HFFc6 (cell line): Measurements from ENCODE around the gene MAP7D3. TPM values are rescaled to one million over a fixed set of nuclear protein-coding genes. Genes with fewer than 3 reads are reported as not detected.

Source experiments
- DNase-seq: peaks from one replicate; pipeline ENCODE4 v3.0.0-alpha.2; 2018
- H3K27ac Mint-ChIP-seq: 2 replicates; pipeline ENCODE4 v1.8.0; 2020; ENCODE audit warnings: mild to moderate bottlenecking, mixed read lengths
- H3K27me3 Mint-ChIP-seq: 2 replicates; pipeline ENCODE4 v1.8.0; 2021; ENCODE audit warnings: mild to moderate bottlenecking, moderate library complexity, mixed read lengths; ENCODE audit not compliant: insufficient read depth
- H3K36me3 Mint-ChIP-seq: 2 replicates; pipeline ENCODE4 v1.8.0; 2021; ENCODE audit warnings: low read depth, mixed read lengths
- H3K4me1 Mint-ChIP-seq: 2 replicates; pipeline ENCODE4 v1.8.0; 2020; ENCODE audit warnings: low read depth, mixed read lengths
- H3K4me3 Mint-ChIP-seq: 2 replicates; pipeline ENCODE4 v1.8.0; 2020; ENCODE audit warnings: mild to moderate bottlenecking, moderate library complexity, mixed read lengths
- H3K9me3 Mint-ChIP-seq: 2 replicates; pipeline ENCODE4 v1.8.0; 2020; ENCODE audit warnings: mild to moderate bottlenecking, mixed read lengths
- total RNA-seq, 6 experiments: library from RNA; stranded (reverse); fragmentation: NEBNext Ultra II Directional; extraction: Animal tissue kit (Norgen Biotek cat#: 25700); gene quantifications; 2 replicates in 1 of 6; 3 replicates in 5 of 6; pipeline ENCODE4 v1.2.3, GENCODE V29; 2021
- TF ChIP-seq, protein P1 (sequence below): fragments of 200-600 bp; sonication (generic); IDR thresholded peaks from 2 replicates; pipeline ENCODE4 v1.5.0; 2021; ENCODE audit warnings: antibody characterized with exemption, mild to moderate bottlenecking

The MAP7D3 gene
- total RNA-seq, 6 experiments from 2014 or later = 26.9 to 30.5 (median 28.7) TPM

DNA sequence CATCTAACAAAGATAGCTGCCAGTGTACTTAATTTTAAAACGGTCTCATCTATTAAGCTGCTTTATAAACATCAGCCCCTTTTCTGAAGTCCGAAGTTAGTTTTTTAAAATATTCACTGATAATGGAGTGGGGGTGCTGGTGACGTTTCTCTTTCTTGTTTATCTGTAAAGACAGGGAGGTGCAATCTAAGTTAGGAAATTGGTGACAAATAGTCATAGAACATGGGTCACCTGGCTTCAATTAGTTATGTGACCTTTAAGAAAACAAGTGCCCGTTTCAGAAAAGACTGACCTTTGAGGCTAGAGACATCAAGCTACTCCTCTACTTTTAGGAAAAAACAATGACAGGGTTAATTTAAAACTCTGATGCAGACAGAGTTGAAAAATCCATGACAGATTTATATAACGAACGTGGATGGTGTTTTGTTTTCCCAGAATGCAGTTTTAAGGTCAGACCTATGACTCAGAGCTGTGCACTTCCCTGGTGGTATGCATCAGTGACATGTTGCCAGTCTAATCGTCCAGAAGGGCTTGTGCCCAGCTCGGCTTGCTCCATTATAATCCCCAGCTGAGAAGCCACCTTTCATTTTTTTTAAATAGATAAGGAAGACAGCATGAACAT is 65.7 kb downstream of the MAP7D3 start:
- H3K36me3 Mint-ChIP-seq = no peaks in the 10 kb centered on the region
- peaks cover 24% of the 10 kb centered on the region for H3K4me1 Mint-ChIP-seq
- TF ChIP-seq, protein P1, sequence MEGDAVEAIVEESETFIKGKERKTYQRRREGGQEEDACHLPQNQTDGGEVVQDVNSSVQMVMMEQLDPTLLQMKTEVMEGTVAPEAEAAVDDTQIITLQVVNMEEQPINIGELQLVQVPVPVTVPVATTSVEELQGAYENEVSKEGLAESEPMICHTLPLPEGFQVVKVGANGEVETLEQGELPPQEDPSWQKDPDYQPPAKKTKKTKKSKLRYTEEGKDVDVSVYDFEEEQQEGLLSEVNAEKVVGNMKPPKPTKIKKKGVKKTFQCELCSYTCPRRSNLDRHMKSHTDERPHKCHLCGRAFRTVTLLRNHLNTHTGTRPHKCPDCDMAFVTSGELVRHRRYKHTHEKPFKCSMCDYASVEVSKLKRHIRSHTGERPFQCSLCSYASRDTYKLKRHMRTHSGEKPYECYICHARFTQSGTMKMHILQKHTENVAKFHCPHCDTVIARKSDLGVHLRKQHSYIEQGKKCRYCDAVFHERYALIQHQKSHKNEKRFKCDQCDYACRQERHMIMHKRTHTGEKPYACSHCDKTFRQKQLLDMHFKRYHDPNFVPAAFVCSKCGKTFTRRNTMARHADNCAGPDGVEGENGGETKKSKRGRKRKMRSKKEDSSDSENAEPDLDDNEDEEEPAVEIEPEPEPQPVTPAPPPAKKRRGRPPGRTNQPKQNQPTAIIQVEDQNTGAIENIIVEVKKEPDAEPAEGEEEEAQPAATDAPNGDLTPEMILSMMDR = no peak
- peaks cover 1% of the 10 kb centered on the region; the same call in 1 of the 2 replicates for H3K27me3 Mint-ChIP-seq
- H3K9me3 Mint-ChIP-seq = no peaks in the 10 kb centered on the region
- DNase-seq = peak; percentile 45
- peak overlapping the region; percentile 80 for H3K27ac Mint-ChIP-seq
- peak overlapping the region; percentile 66 for H3K4me3 Mint-ChIP-seq

DNA sequence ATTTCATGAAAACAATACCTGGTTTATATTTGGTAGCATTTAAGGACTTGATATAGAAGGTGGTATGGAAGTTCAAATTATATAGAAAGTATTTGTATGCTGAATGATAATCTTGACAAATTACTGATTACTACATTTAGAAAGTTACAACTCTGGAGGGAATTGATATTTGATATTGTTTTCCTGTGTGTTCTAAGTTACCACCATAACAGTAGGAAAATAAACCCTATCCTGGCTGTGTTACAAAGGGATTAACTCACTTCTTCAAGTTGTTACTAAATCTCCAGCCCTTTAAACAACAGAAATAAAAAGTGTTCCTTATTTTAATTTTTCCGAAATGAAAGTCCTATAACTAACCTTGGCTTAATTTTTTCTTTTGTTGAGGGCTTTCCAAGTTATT is 67.3 kb downstream of the MAP7D3 start:
- TF ChIP-seq, protein P1 = no peak
- no peak for DNase-seq
- no peaks in the 10 kb centered on the region for H3K36me3 Mint-ChIP-seq
- H3K4me3 Mint-ChIP-seq = no peak overlapping the region; the same call in 1 of the 2 replicates
- peaks cover 1% of the 10 kb centered on the region; the same call in 1 of the 2 replicates for H3K27me3 Mint-ChIP-seq
- H3K27ac Mint-ChIP-seq = no peak overlapping the region; the same call in 1 of the 2 replicates
- no peaks in the 10 kb centered on the region for H3K9me3 Mint-ChIP-seq
- peaks cover 24% of the 10 kb centered on the region for H3K4me1 Mint-ChIP-seq

DNA sequence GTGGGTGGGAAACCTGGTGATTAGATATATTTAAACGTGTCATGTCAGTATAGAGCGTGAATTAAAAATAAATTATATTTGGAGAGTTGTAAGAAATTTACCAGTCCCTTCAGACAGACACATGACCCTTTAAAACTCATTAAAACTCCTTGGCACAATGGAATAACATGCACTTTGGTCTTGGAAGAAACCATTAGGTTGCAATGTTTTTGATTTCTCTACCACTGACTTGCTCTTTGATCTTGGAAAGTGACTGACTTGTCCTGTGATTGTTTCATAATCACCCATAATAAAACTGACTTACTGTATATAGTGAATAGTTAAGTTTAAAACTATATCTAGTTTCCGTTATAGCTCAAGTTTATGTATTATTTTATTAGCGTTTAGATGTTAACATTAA is 68.0 kb downstream of the MAP7D3 start:
- DNase-seq = no peak
- H3K27me3 Mint-ChIP-seq = peaks cover 1% of the 10 kb centered on the region; the same call in 1 of the 2 replicates
- no peak overlapping the region for H3K27ac Mint-ChIP-seq
- no peaks in the 10 kb centered on the region for H3K36me3 Mint-ChIP-seq
- TF ChIP-seq, protein P1 = no peak
- peaks cover 24% of the 10 kb centered on the region for H3K4me1 Mint-ChIP-seq
- H3K9me3 Mint-ChIP-seq = no peaks in the 10 kb centered on the region
- no peak overlapping the region for H3K4me3 Mint-ChIP-seq

DNA sequence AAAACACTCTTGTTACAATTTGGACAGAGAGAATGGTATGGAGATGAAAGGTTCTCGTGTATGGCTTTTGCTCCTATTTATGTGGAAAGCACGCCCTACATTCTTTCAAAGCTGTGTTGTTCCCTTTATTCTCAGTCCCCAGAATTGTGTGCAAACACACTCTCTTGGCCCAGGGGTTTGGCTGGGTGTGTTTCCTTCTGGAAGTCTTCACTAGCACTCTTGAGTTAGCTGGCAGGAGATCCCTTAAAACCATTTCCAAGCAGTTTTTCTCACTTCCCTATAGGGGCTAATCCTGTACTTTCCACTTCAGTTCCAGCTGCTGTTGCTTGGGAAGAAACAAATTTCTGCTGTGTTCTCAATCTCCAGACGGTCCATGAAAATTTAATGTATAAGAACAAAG is 68.8 kb downstream of the MAP7D3 start:
- DNase-seq = no peak

DNA sequence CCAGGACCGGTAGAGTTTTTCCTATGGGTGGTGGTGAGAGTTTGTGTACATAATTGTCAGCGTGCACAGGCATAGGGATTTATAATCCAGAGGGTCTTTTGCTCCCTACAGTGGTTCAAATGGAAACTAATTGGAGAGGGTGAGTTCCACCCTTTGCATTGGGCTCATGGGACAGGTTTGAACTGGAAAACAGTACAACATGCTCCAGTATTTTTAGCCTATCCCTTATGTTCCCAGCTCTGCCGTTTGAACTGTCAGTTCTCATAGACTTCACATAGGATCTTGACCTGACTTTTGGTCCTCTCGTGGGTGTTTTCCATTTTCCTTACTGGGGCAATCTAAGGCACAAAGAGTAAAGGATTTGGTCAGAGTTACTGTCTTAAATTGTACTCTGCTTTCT is 72.1 kb downstream of the MAP7D3 start:
- H3K4me1 Mint-ChIP-seq = peaks cover 34% of the 10 kb centered on the region
- H3K4me3 Mint-ChIP-seq = no peak overlapping the region
- TF ChIP-seq, protein P1 = no peak

More for the DNA sequence above, 68.8 kb downstream of the MAP7D3 start:
- no peaks in the 10 kb centered on the region for H3K36me3 Mint-ChIP-seq
- TF ChIP-seq, protein P1 = no peak
- H3K4me1 Mint-ChIP-seq = peaks cover 29% of the 10 kb centered on the region
- 0 out of 2 replicates have a peak overlapping the region, but pooled peaks have one; percentile 31 for H3K27ac Mint-ChIP-seq
- no peaks in the 10 kb centered on the region for H3K9me3 Mint-ChIP-seq
- peaks cover 1% of the 10 kb centered on the region; the same call in 1 of the 2 replicates for H3K27me3 Mint-ChIP-seq
- H3K4me3 Mint-ChIP-seq = no peak overlapping the region

More for the DNA sequence above, 72.1 kb downstream of the MAP7D3 start:
- Mint-ChIP-seq H3K36me3 (no peaks in the 10 kb centered on the region), H3K9me3 (no peaks in the 10 kb centered on the region), H3K27ac (no peak overlapping the region), H3K27me3 (no peaks in the 10 kb centered on the region)
- DNase-seq = no peak
